NCI-H2227 (cell line): ENCODE data around the gene FXN.

Experiments
- DNase-seq: peaks from one replicate; lab custom pipeline; 2025; ENCODE audit not compliant: unreplicated experiment; lab: John Stamatoyannopoulos, UW

The FXN gene

GRCh38 chr9:69137311-69137710, 101.8 kb downstream of the FXN start:
- no peak for DNase-seq

GRCh38 chr9:69139596-69139995, 104.0 kb downstream of the FXN start:
- DNase-seq: no peak

- DNase-seq: no peak
Observed at GRCh38 chr9:69140123-69140735, 104.7 kb downstream of the FXN start.

GRCh38 chr9:69141851-69142250, 106.3 kb downstream of the FXN start:
- DNase-seq: no peak

GRCh38 chr9:69143291-69143690, 107.7 kb downstream of the FXN start:
- no peak for DNase-seq

- DNase-seq: no peak
Observed at GRCh38 chr9:69145144-69145715, 109.7 kb downstream of the FXN start.

GRCh38 chr9:69147041-69147834, 111.7 kb downstream of the FXN start:
- no peak for DNase-seq

- no peak for DNase-seq
Observed at GRCh38 chr9:69149321-69149807, 113.8 kb downstream of the FXN start.
